HG03280 (cell line): ENCODE measurements around the gene TRPM1.

Experiments used
- ATAC-seq: cut with Tn5 transposase; IDR thresholded peaks from one replicate; pipeline ENCODE4 v1.9.1; 2021; ENCODE audit warnings: mild to moderate bottlenecking, moderate library complexity; ENCODE audit not compliant: unreplicated experiment

The TRPM1 gene

GRCh38 chr15:31049682-31050615 lies 51.6 kb downstream of the TRPM1 start:
- ATAC-seq: no peak

DNA sequence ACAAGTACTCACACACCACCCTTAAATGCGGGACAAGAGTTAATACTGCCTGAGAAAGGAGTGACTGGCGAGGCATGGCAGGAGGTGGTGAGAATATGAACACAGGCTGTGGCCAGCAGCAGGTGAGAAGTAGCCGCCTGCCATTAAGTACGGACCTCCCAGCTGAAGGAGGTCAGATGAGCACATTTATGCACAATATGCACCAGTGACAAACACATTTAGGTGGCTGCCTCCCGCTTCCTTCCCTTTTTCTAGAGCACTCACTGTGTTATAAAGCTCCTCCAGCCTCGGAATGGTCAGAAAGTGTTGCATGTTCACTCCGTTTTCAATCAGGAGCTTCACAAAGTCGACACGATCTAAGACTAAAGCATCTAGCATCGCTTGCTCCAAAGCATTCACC lies 52.4 kb downstream of the TRPM1 start:
- no peak for ATAC-seq

DNA sequence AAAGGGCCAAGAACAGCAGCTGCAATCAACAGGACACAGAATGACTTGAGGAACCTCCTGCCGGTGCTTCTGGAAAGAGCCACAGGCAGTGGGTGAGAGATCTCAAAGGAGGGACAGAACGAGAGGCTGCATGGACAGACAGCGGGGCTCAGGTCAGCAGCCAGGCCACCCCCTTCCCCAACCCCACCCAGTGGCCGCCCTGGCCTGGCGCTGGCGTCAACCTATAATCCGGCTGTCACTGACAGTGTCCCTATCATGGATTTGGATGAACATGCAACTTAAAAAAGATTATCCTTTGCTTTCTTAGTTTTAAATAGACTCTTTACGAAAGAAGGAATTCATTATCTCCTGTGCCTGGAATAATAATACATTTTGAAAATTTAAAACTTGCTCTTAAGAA lies 54.1 kb downstream of the TRPM1 start:
- ATAC-seq: no peak

DNA sequence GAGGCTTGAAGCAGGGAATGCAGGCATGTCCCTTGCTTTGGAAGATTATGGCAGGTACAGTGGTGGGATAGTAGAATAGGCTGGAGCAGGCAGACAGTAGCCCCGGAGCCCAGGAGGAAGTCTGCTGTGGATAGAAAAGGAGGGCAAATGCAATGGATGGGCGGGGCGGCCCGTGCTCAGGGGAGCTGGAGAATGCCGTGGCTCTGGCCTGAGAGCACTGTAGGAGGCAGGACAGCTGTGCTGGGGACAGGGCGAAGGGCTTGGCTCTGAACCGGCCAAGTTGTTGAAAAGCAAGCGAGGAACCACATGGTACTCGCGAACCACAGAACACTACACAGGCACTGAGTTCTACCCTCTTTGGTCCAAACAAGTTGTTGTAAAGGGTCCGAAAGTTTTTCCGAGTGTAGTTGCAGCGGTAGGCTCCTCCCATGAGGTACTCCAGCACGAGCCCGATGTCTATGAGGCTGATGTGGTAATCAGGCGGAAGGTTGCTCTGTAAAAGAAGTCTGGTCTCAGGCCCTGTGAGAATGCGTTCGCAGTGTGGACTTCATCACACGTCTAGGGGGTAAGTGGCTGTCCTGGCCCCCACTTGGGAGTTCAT lies 54.7 kb downstream of the TRPM1 start:
- no peak for ATAC-seq

- no peak for ATAC-seq
Measured at GRCh38 chr15:31045606-31046005, 55.9 kb downstream of the TRPM1 start.

DNA sequence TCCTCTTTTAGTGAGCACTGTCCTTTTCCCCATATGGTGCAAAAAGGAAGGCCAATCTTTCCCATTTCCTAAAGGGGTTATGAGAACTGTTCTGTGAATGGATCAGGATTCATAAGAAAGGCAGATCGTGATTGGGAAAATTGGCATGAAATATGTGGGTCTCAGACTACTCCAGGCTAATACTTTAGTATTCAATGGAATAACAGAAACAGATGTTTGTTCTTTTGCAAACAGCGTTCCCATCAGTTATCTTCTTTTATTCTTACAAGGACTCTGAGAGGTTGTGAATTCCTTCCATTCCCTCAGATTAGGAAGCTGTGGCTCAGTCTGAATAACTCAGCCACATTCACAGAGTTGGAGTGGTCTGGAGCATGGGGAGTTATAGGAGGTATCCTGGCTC lies 58.8 kb downstream of the TRPM1 start:
- no peak for ATAC-seq

DNA sequence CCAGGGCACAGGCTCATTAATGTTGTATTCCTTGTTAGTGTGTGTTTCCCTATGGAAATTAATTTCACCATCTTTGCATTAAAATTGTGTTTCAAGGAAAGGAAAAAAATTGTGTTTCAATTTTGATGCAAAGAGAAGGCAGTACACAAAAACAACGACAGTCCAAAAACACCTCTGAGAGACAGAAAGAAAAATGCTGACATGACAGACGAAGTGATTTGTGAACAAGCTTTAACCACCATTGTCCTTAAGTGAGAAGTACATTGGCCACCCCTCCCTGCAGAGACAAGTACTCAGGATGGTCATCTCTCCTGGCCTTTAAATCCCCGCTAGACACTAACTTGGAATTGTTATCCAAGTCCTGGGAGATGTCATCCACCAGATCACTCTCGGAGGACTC lies 59.9 kb downstream of the TRPM1 start:
- no peak for ATAC-seq

DNA sequence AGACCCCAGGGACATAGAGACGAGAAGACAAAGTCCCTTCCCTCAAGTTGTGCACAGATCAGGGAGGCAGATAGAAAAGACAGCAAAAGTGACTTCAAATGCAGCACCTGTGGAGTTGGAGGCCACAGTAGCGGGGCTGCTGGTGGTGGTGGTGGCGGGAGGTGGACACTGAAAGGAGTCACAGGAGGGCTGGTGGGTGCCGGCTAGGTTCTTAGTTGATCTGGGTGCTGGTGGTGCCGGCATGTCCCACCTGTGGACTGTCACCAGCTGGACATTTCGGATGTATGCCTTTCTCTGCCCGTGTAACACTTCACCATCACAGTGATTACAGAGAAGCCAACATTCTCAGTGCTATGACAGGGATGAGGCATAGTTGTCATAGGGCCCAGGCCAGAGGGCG lies 60.9 kb downstream of the TRPM1 start:
- ATAC-seq: no peak

DNA sequence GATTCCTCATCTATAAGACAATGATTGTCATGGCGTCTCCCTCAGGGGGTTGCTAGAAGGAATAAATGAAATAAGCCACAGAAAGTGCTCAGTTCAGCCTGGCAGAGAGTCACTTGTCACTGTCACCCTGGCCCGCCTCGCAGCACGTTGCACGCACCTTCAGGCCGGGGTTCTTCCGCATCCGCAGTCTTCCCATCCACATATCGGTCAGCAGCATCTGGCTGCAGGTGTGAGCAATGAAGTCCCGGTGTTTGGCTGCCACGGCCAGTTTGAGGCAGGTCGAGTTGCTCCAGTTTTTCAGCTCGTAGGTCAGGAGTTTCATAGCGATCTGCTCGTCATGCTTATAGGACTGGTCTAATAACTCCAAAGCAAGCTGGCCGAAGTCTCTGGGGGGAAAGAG lies 61.6 kb downstream of the TRPM1 start:
- ATAC-seq: no peak

GRCh38 chr15:31037731-31038477 lies 63.6 kb downstream of the TRPM1 start:
- ATAC-seq: no peak

- no peak for ATAC-seq
Measured at GRCh38 chr15:31036783-31037182, 64.7 kb downstream of the TRPM1 start.

DNA sequence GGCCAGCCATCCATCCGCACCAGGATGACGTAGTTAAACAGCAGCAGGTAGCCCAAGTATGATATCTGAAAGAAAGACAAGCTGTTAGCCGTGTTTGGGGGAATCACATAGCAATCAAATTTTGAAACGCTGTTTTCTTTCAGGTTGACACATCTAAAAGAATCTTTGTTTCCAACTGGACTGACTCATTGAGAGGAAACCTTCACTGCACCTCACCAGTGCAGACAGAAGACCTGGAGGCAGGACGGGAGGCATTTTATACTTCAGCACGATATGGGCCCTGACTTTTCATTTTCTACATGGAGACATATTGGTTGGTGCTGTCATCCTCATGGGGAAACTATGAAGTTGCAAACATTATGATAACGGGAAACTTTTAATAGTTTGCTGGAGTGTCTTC lies 65.9 kb downstream of the TRPM1 start:
- ATAC-seq: no peak

GRCh38 chr15:31034152-31034551 lies 67.4 kb downstream of the TRPM1 start:
- ATAC-seq: no peak

- ATAC-seq: no peak
Measured at GRCh38 chr15:31032961-31033371, 68.6 kb downstream of the TRPM1 start.

DNA sequence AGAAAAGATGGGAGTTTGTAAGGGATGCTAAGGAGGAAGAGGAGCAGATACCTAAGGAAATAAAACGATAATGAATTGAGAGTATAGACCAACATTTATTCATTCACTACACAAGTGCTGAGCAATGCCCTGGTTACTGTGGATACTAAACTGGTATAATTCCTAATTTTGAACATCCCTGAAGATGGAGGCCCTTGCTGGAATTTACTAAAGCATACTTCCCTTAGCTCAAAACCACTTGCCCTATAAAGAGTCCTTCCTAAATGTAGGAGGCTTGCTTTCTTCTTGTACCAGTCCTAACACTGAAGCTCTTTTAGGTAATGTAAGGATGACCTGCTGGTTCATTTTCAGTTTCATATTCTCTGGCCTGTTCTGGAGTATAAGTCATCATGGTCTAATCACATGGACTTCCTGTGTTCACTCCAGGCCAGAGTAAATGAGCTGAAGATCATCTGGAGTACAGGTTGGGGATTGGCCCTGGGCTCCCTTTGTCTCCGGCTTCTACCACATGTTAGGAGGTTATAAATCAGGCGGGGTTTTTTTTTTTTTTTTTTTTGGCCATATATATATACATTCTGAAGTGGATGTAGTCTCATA lies 70.0 kb downstream of the TRPM1 start:
- no peak for ATAC-seq

DNA sequence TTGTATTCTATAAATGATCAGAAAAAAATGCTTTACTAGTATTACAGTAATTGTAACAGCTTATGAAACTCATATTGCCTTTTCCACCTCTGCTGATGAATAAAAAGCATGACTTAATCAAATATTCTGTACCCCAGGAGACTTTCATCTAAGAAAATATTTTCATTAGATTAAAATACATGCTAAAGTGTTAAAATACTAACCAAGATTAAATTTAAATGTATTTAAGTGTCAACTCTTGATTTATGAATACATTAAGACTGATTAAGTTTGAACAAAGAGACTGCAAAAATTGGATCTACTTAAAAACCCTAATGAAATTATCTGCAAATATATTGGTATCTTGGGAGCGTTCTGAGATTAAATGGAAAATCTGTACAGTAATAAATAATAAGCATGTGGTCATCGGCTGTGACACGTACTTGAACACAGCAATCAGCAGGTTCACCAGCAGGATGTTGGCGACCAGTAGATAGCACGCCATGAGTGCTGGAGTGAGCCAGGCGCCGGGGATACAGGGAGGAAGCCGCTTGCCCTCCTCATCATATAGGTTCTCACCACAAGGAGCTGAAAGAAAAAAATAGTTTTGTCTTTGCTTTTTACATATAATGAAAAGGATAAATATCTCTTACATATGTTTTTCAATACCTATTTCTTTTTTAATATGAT lies 73.5 kb downstream of the TRPM1 start:
- no peak for ATAC-seq

- ATAC-seq: no peak
Measured at GRCh38 chr15:31025996-31026395, 75.5 kb downstream of the TRPM1 start.

DNA sequence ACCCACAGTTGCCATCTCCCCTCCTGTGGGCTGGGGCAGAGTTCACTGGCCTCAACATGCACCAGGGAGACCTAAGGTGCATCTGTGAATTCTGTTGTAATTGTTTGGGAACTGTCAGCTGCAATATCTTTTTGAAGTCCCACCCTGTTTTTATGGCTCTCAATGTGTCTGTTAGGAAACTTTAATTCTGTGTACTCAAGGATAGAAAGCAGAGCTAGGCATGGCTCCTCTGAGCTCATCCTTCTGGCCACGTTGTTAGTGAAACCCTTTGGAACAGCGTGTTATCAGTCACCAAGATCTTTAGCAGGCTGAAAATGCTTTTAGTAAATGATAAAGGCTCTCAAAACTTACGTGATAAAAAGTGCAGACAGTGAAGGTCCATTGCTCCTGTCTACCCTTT lies 76.5 kb downstream of the TRPM1 start:
- ATAC-seq: no peak

DNA sequence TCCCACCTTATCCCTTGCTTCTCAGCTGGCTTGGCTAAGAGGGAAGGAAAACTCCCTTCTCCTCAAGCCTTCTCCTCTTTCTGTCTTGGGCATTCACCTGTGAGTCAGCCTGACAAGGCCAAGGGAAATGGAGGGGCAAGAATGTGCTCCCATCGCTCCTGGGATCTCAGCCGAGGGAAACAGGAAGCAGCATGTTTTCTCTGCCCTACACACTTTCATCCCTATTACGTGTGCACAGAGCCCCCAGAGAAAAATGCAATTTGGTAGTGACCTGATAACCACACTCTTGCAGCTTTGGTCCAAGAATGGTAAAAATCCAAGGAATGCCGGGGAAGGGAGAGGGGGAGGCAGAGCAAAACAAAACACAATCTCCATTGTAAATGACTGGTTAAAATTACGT lies 77.2 kb downstream of the TRPM1 start:
- ATAC-seq: no peak

- no peak for ATAC-seq
Measured at GRCh38 chr15:31023841-31024240, 77.7 kb downstream of the TRPM1 start.
